Bone marrow (tissue), 2 donors: Measurements from ENCODE around the gene SMIM17.
A peak's percentile ranks its signal among the peaks of the same experiment; 100 is the strongest.

Experiments used
- DNase-seq, 2 donors: peaks; one replicate each; lab custom pipeline; 2025; lab: John Stamatoyannopoulos, UW

The SMIM17 gene

GRCh38 chr19:56642711-56643459 lies at the start of gene SMIM17:
Gene SMIM17 (plus strand): TSS chr19:56643159. CDS start chr19:56645668, 2,509 bp downstream.
- DNase-seq: no peak

- no peak for DNase-seq
These were observed 48.5 kb upstream of the SMIM17 start for GRCh38 chr19:56594446-56594782.

GRCh38 chr19:56594783-56595547 lies 48.0 kb upstream of the SMIM17 start, which contains the start of gene ZNF71:
Gene ZNF71 (plus strand): TSS chr19:56595302. CDS start chr19:56601559, 6,257 bp downstream.
- peak; percentile 48 to 76 for DNase-seq

GRCh38 chr19:56595548-56595899 lies 47.4 kb upstream of the SMIM17 start:
- no peak for DNase-seq

- DNase-seq: no peak
These were observed 46.3 kb upstream of the SMIM17 start for GRCh38 chr19:56596676-56597075.

- DNase-seq: no peak
These were observed 45.3 kb upstream of the SMIM17 start for GRCh38 chr19:56597696-56598095.

GRCh38 chr19:56601375-56601774 lies 41.6 kb upstream of the SMIM17 start:
- no peak for DNase-seq

GRCh38 chr19:56603829-56604228 lies 39.1 kb upstream of the SMIM17 start:
- DNase-seq: no peak

GRCh38 chr19:56608274-56608964 lies 34.5 kb upstream of the SMIM17 start:
- DNase-seq: no peak

GRCh38 chr19:56611288-56611687 lies 31.7 kb upstream of the SMIM17 start:
- no peak for DNase-seq

GRCh38 chr19:56612737-56613136 lies 30.2 kb upstream of the SMIM17 start:
- no peak for DNase-seq

GRCh38 chr19:56613639-56614038 lies 29.3 kb upstream of the SMIM17 start:
- no peak for DNase-seq

- DNase-seq: no peak
These were observed 25.4 kb upstream of the SMIM17 start for GRCh38 chr19:56617531-56617930.

GRCh38 chr19:56619121-56619520 lies 23.8 kb upstream of the SMIM17 start:
- no peak for DNase-seq

GRCh38 chr19:56622374-56622773 lies 20.6 kb upstream of the SMIM17 start:
- no peak for DNase-seq

- no peak for DNase-seq
These were observed 20.0 kb upstream of the SMIM17 start for GRCh38 chr19:56623006-56623405.

GRCh38 chr19:56625708-56626107 lies 17.3 kb upstream of the SMIM17 start:
- DNase-seq: no peak

- DNase-seq: no peak
These were observed 9.9 kb upstream of the SMIM17 start for GRCh38 chr19:56633021-56633420.

GRCh38 chr19:56637976-56638555 lies 4.9 kb upstream of the SMIM17 start:
- no peak for DNase-seq

GRCh38 chr19:56639217-56639616 lies 3.7 kb upstream of the SMIM17 start:
- no peak for DNase-seq

GRCh38 chr19:56643460-56643955 lies 549 bp downstream of the SMIM17 start:
- DNase-seq: no peak

GRCh38 chr19:56654151-56654550 lies 11.2 kb downstream of the SMIM17 start:
- no peak for DNase-seq
